Measurements from ENCODE around the gene NAV2.

Gene NAV2

GRCh38 chr11:20015529-20016427 is 303.1 kb downstream of the NAV2 start:
- WGBS (ENCODE audit: extremely low coverage, insufficient coverage, insufficient read length): no CpG with 5 or more reads among the region's 14 CpGs
- no peak overlapping the region for H3K14ac ChIP-seq (ENCODE audit: low read length)
- no peaks in the 10 kb centered on the region for H3K27me3 ChIP-seq (ENCODE audit: insufficient read depth, low read length)
- H3K4ac ChIP-seq (ENCODE audit: low read depth, low read length): no peak overlapping the region
- no peak overlapping the region for H2BK120ac ChIP-seq (ENCODE audit: insufficient read depth, low read length, poor library complexity)
- H2AK5ac ChIP-seq (ENCODE audit: low read length): no peak overlapping the region
- no peak overlapping the region for H4K91ac ChIP-seq (ENCODE audit: low read depth, low read length)
- H3K79me2 ChIP-seq (ENCODE audit: control insufficient read depth, insufficient read depth, low read length, poor library complexity): no peaks in the 10 kb centered on the region
- no peak overlapping the region for H2BK12ac ChIP-seq (ENCODE audit: low read length)
- peaks cover 12% of the 10 kb centered on the region for H3K79me1 ChIP-seq (ENCODE audit: low read length)
- H3K4me3 ChIP-seq (ENCODE audit: low read depth, low read length): no peak overlapping the region
- H3K4me2 ChIP-seq (ENCODE audit: low read length): no peak overlapping the region
- no peak overlapping the region for H4K12ac ChIP-seq (ENCODE audit: low read depth, low read length)
- no peak overlapping the region for H2AFZ ChIP-seq (ENCODE audit: insufficient read depth, low read length, poor library complexity)
- H3K9ac ChIP-seq (ENCODE audit: low read length): no peak overlapping the region
- no peaks in the 10 kb centered on the region for H3K36me3 ChIP-seq (ENCODE audit: control insufficient read depth in 1 of 2, insufficient read depth in 2 of 2, low read length in 2 of 2)
- peaks cover 7 to 14% of the 10 kb centered on the region in 2 experiments for H3K4me1 ChIP-seq (ENCODE audit: control insufficient read depth in 1 of 2, insufficient read depth in 2 of 2, low read length in 2 of 2)
- H4K8ac ChIP-seq (ENCODE audit: low read depth, low read length): no peak overlapping the region
- H3K9me3 ChIP-seq (ENCODE audit: insufficient read depth, low read depth, low read length): no peaks in the 10 kb centered on the region
- H3K23ac ChIP-seq (ENCODE audit: low read length): no peak overlapping the region
- peak; percentile 92 to 98 for DNase-seq
- H3K18ac ChIP-seq (ENCODE audit: low read length): no peak overlapping the region
- H2BK5ac ChIP-seq (ENCODE audit: low read depth, low read length, poor library complexity): no peak overlapping the region
- no peak overlapping the region for H3K27ac ChIP-seq (ENCODE audit: low read depth, low read length)

- no peak overlapping the region for H3K4ac ChIP-seq (ENCODE audit: low read depth, low read length)
- H3K79me2 ChIP-seq (ENCODE audit: control insufficient read depth, insufficient read depth, low read length, poor library complexity): no peaks in the 10 kb centered on the region
- peak overlapping the region; percentile 9 for H2BK120ac ChIP-seq (ENCODE audit: insufficient read depth, low read length, poor library complexity)
- peaks cover 16% of the 10 kb centered on the region for H3K79me1 ChIP-seq (ENCODE audit: low read length)
- no peak overlapping the region for H3K14ac ChIP-seq (ENCODE audit: low read length)
- no peak overlapping the region for H3K4me2 ChIP-seq (ENCODE audit: low read length)
- no peak overlapping the region for H4K12ac ChIP-seq (ENCODE audit: low read depth, low read length)
- H3K27me3 ChIP-seq (ENCODE audit: insufficient read depth, low read length): no peaks in the 10 kb centered on the region
- peak overlapping the region; percentile 15 for H2BK5ac ChIP-seq (ENCODE audit: low read depth, low read length, poor library complexity)
- H2AFZ ChIP-seq (ENCODE audit: insufficient read depth, low read length, poor library complexity): no peak overlapping the region
- H3K4me3 ChIP-seq (ENCODE audit: low read depth, low read length): no peak overlapping the region
- H2BK12ac ChIP-seq (ENCODE audit: low read length): no peak overlapping the region
- H3K9me3 ChIP-seq (ENCODE audit: insufficient read depth, low read depth, low read length): no peaks in the 10 kb centered on the region
- H3K4me1 ChIP-seq (ENCODE audit: control insufficient read depth in 1 of 2, insufficient read depth in 2 of 2, low read length in 2 of 2): peaks cover 11 to 17% of the 10 kb centered on the region in 2 experiments
- H4K8ac ChIP-seq (ENCODE audit: low read depth, low read length): no peak overlapping the region
- no peak overlapping the region for H3K27ac ChIP-seq (ENCODE audit: low read depth, low read length)
- no peak overlapping the region for H3K9ac ChIP-seq (ENCODE audit: low read length)
- H3K23ac ChIP-seq (ENCODE audit: low read length): no peak overlapping the region
- no peak overlapping the region for H3K18ac ChIP-seq (ENCODE audit: low read length)
- H2AK5ac ChIP-seq (ENCODE audit: low read length): peak overlapping the region; percentile 64
- no CpG with 5 or more reads among the region's 3 CpGs for WGBS (ENCODE audit: extremely low coverage, insufficient coverage, insufficient read length)
- no peaks in the 10 kb centered on the region for H3K36me3 ChIP-seq (ENCODE audit: control insufficient read depth in 1 of 2, insufficient read depth in 2 of 2, low read length in 2 of 2)
- peak; percentile 82 to 84 for DNase-seq
- peak overlapping the region; percentile 34 for H4K91ac ChIP-seq (ENCODE audit: low read depth, low read length)
These were observed 303.9 kb downstream of the NAV2 start for GRCh38 chr11:20016526-20016925.

- H2AK5ac ChIP-seq (ENCODE audit: low read length): no peak overlapping the region
- peaks cover 16% of the 10 kb centered on the region for H3K79me1 ChIP-seq (ENCODE audit: low read length)
- no peak overlapping the region for H3K9ac ChIP-seq (ENCODE audit: low read length)
- no peak overlapping the region for H3K27ac ChIP-seq (ENCODE audit: low read depth, low read length)
- H3K14ac ChIP-seq (ENCODE audit: low read length): no peak overlapping the region
- no peaks in the 10 kb centered on the region for H3K79me2 ChIP-seq (ENCODE audit: control insufficient read depth, insufficient read depth, low read length, poor library complexity)
- no peak overlapping the region for H3K23ac ChIP-seq (ENCODE audit: low read length)
- peaks cover 15 to 19% of the 10 kb centered on the region in 2 experiments for H3K4me1 ChIP-seq (ENCODE audit: control insufficient read depth in 1 of 2, insufficient read depth in 2 of 2, low read length in 2 of 2)
- H3K4me3 ChIP-seq (ENCODE audit: low read depth, low read length): no peak overlapping the region
- no peaks in the 10 kb centered on the region for H3K9me3 ChIP-seq (ENCODE audit: insufficient read depth, low read depth, low read length)
- H2BK5ac ChIP-seq (ENCODE audit: low read depth, low read length, poor library complexity): no peak overlapping the region
- no CpG with 5 or more reads among the region's 4 CpGs for WGBS (ENCODE audit: extremely low coverage, insufficient coverage, insufficient read length)
- H2BK12ac ChIP-seq (ENCODE audit: low read length): no peak overlapping the region
- H3K18ac ChIP-seq (ENCODE audit: low read length): no peak overlapping the region
- H4K8ac ChIP-seq (ENCODE audit: low read depth, low read length): no peak overlapping the region
- no peak overlapping the region for H2BK120ac ChIP-seq (ENCODE audit: insufficient read depth, low read length, poor library complexity)
- peak overlapping the region; percentile 28 for H4K91ac ChIP-seq (ENCODE audit: low read depth, low read length)
- H3K4ac ChIP-seq (ENCODE audit: low read depth, low read length): no peak overlapping the region
- peak overlapping the region; percentile 45 for H2AFZ ChIP-seq (ENCODE audit: insufficient read depth, low read length, poor library complexity)
- no peak for DNase-seq
- H4K12ac ChIP-seq (ENCODE audit: low read depth, low read length): no peak overlapping the region
- H3K36me3 ChIP-seq (ENCODE audit: control insufficient read depth in 1 of 2, insufficient read depth in 2 of 2, low read length in 2 of 2): no peaks in the 10 kb centered on the region
- H3K27me3 ChIP-seq (ENCODE audit: insufficient read depth, low read length): no peaks in the 10 kb centered on the region
- no peak overlapping the region for H3K4me2 ChIP-seq (ENCODE audit: low read length)
These were observed 304.7 kb downstream of the NAV2 start for GRCh38 chr11:20017320-20017719.

- Histone ChIP-seq H4K91ac (ENCODE audit: low read depth, low read length) (no peak overlapping the region), H3K9ac (ENCODE audit: low read length) (no peak overlapping the region), H3K9me3 (ENCODE audit: insufficient read depth, low read depth, low read length) (no peaks in the 10 kb centered on the region), H3K4me2 (ENCODE audit: low read length) (no peak overlapping the region), H3K23ac (ENCODE audit: low read length) (no peak overlapping the region), H3K18ac (ENCODE audit: low read length) (no peak overlapping the region), H2AFZ (ENCODE audit: insufficient read depth, low read length, poor library complexity) (no peak overlapping the region), H3K79me2 (ENCODE audit: control insufficient read depth, insufficient read depth, low read length, poor library complexity) (peaks cover 10% of the 10 kb centered on the region), H3K4me3 (ENCODE audit: low read depth, low read length) (no peak overlapping the region), H3K4ac (ENCODE audit: low read depth, low read length) (no peak overlapping the region), H3K27me3 (ENCODE audit: insufficient read depth, low read length) (no peaks in the 10 kb centered on the region), H3K4me1 (ENCODE audit: control insufficient read depth in 1 of 2, insufficient read depth in 2 of 2, low read length in 2 of 2) (peaks cover 22 to 25% of the 10 kb centered on the region in 2 experiments), H2AK5ac (ENCODE audit: low read length) (no peak overlapping the region), H3K14ac (ENCODE audit: low read length) (no peak overlapping the region), H2BK120ac (ENCODE audit: insufficient read depth, low read length, poor library complexity) (no peak overlapping the region), H2BK12ac (ENCODE audit: low read length) (no peak overlapping the region), H3K36me3 (ENCODE audit: control insufficient read depth in 1 of 2, insufficient read depth in 2 of 2, low read length in 2 of 2) (no peaks in the 10 kb centered on the region), H3K27ac (ENCODE audit: low read depth, low read length) (no peak overlapping the region), H2BK5ac (ENCODE audit: low read depth, low read length, poor library complexity) (no peak overlapping the region), H4K8ac (ENCODE audit: low read depth, low read length) (no peak overlapping the region), H4K12ac (ENCODE audit: low read depth, low read length) (no peak overlapping the region), H3K79me1 (ENCODE audit: low read length) (peaks cover 37% of the 10 kb centered on the region)
- WGBS (ENCODE audit: extremely low coverage, insufficient coverage, insufficient read length): no CpG with 5 or more reads among the region's 3 CpGs
- DNase-seq: peak; percentile 88 to 94
These were observed 307.6 kb downstream of the NAV2 start for GRCh38 chr11:20020198-20020597.

Data from trophoblast cell (in vitro differentiated cells and primary cell).